GM23338 (cell line): ENCODE results near the gene JAKMIP3. TPM values are rescaled to one million over a fixed set of nuclear protein-coding genes. Genes with fewer than 3 reads are reported as not detected.

ENCODE experiments used
- ATAC-seq: fragments of 200-7000 bp; cut with Tn5 transposase; 3 replicates; pipeline ENCODE4 v1.9.1; 2020
- DNase-seq: peaks from one replicate; pipeline ENCODE4 v3.0.0-alpha.2; 2015; ENCODE audit warnings: low spot score
- H2AFZ ChIP-seq: fragments of 200-600 bp; sonication (generic); 2 replicates; pipeline ENCODE4 v1.8.0; 2016; ENCODE audit warnings: antibody characterized with exemption, mild to moderate bottlenecking, moderate library complexity
- H3F3A ChIP-seq: fragments of 200-600 bp; sonication (generic); replicated peaks from 2 replicates; pipeline ENCODE4 v1.8.0; 2017; ENCODE audit warnings: antibody characterized with exemption, mixed run types, low read depth
- H3K27ac ChIP-seq: fragments of 200-600 bp; sonication (generic); 2 replicates; pipeline ENCODE4 v1.6.1; 2016; ENCODE audit warnings: low read depth
- H3K27me3 ChIP-seq: fragments of 200-600 bp; sonication (generic); 2 replicates; pipeline ENCODE4 v1.8.0; 2016; ENCODE audit warnings: mild to moderate bottlenecking, mixed run types, moderate library complexity; ENCODE audit not compliant: insufficient read depth
- H3K36me3 ChIP-seq: fragments of 200-600 bp; sonication (generic); 2 replicates; pipeline ENCODE4 v1.8.0; 2016; ENCODE audit warnings: mild to moderate bottlenecking; ENCODE audit not compliant: insufficient read depth
- H3K4me1 ChIP-seq: fragments of 200-600 bp; sonication (generic); 2 replicates; pipeline ENCODE4 v1.8.0; 2016; ENCODE audit warnings: mild to moderate bottlenecking, moderate library complexity; ENCODE audit not compliant: insufficient read depth
- H3K4me2 ChIP-seq: fragments of 200-600 bp; sonication (generic); 2 replicates; pipeline ENCODE4 v1.7.1; 2017; ENCODE audit warnings: mixed run types
- H3K4me3 ChIP-seq: fragments of 200-600 bp; sonication (generic); 2 replicates; pipeline ENCODE4 v1.6.1; 2016; ENCODE audit warnings: mixed run types
- H3K79me2 ChIP-seq: fragments of 200-600 bp; sonication (generic); replicated peaks from 2 replicates; pipeline ENCODE4 v1.8.0; 2017; ENCODE audit warnings: mild to moderate bottlenecking; ENCODE audit not compliant: insufficient read depth
- H3K9me2 ChIP-seq: fragments of 200-600 bp; sonication (generic); 2 replicates; pipeline ENCODE4 v1.8.0; 2017; ENCODE audit not compliant: insufficient read depth
- H4K20me1 ChIP-seq: fragments of 200-600 bp; sonication (generic); replicated peaks from 2 replicates; pipeline ENCODE4 v1.8.0; 2017; ENCODE audit warnings: mild to moderate bottlenecking; ENCODE audit not compliant: insufficient read depth
- H3K27ac Mint-ChIP-seq: 2 replicates; pipeline ENCODE4 v1.8.0; 2020; ENCODE audit warnings: inconsistent platforms, mild to moderate bottlenecking, moderate library complexity, mixed read lengths
- H3K27me3 Mint-ChIP-seq: 3 replicates; pipeline ENCODE4 v1.8.0; 2022; ENCODE audit warnings: low read depth, mild to moderate bottlenecking, moderate library complexity, mixed read lengths, inconsistent platforms; ENCODE audit not compliant: insufficient read depth, poor library complexity
- H3K36me3 Mint-ChIP-seq: 3 replicates; pipeline ENCODE4 v1.8.0; 2021; ENCODE audit warnings: low read depth, mild to moderate bottlenecking, inconsistent platforms, moderate library complexity, mixed read lengths
- H3K4me1 Mint-ChIP-seq: 3 replicates; pipeline ENCODE4 v1.8.0; 2020; ENCODE audit warnings: mild to moderate bottlenecking, inconsistent platforms, mixed read lengths
- H3K4me3 Mint-ChIP-seq: 3 replicates; pipeline ENCODE4 v1.8.0; 2021; ENCODE audit warnings: moderate library complexity, mild to moderate bottlenecking, inconsistent platforms, mixed read lengths
- H3K9me3 Mint-ChIP-seq: 3 replicates; pipeline ENCODE4 v1.8.0; 2020; ENCODE audit warnings: moderate library complexity, mild to moderate bottlenecking, inconsistent platforms, mixed read lengths
- CREB1 ChIP-seq: fragments of 250-450 bp; sonication (Bioruptor Pico); IDR thresholded peaks from 2 replicates; pipeline ENCODE4 v1.5.0; 2020; ENCODE audit warnings: low read depth, mild to moderate bottlenecking, moderate library complexity
- EZH2 ChIP-seq: fragments of 200-600 bp; sonication (generic); IDR thresholded peaks from one replicate; pipeline ENCODE4 v1.8.0; 2017; ENCODE audit warnings: antibody characterized with exemption, mild to moderate bottlenecking, low read depth; ENCODE audit not compliant: unreplicated experiment
- EZH2phosphoT487 ChIP-seq: fragments of 200-600 bp; sonication (generic); IDR thresholded peaks from one replicate; pipeline ENCODE4 v1.8.1; 2018; ENCODE audit warnings: antibody characterized with exemption; ENCODE audit not compliant: unreplicated experiment
- JUNB ChIP-seq: IDR thresholded peaks from one replicate; pipeline ENCODE4 v1.6.1; 2016; ENCODE audit warnings: antibody characterized with exemption; ENCODE audit not compliant: unreplicated experiment
- NANOG ChIP-seq: IDR thresholded peaks from 2 replicates; pipeline ENCODE4 v1.6.1; 2016; ENCODE audit warnings: antibody characterized with exemption, borderline replicate concordance
- POLR2AphosphoS5 ChIP-seq: IDR thresholded peaks from 2 replicates; pipeline ENCODE4 v1.6.1; 2016; ENCODE audit warnings: antibody characterized with exemption, low read depth
- STAT1 ChIP-seq: IDR thresholded peaks from one replicate; pipeline ENCODE4 v1.6.1; 2016; ENCODE audit warnings: antibody characterized with exemption; ENCODE audit not compliant: unreplicated experiment
- ZNF114 ChIP-seq: fragments of 250-450 bp; sonication (Bioruptor Pico); IDR thresholded peaks from 2 replicates; pipeline ENCODE4 v1.5.0; 2020; ENCODE audit warnings: mild to moderate bottlenecking, moderate library complexity
- ZNF331 ChIP-seq: fragments of 250-450 bp; sonication (Bioruptor Pico); IDR thresholded peaks from 2 replicates; pipeline ENCODE4 v1.5.0; 2020; ENCODE audit warnings: low read depth, mild to moderate bottlenecking, moderate library complexity
- polyA plus RNA-seq: library from polyadenylated mRNA; unstranded; fragments of >200 nt; fragmentation: Nextera tagmentation; extraction: Ambion mirVana; gene quantifications from 2 replicates; pipeline ENCODE4 v1.2.1, GENCODE V29; 2016
- total RNA-seq: library from RNA; depleted of rRNA; stranded (reverse); fragments of >200 nt; shearing (Covaris generic); gene quantifications from 2 replicates; pipeline ENCODE4 v1.2.3, GENCODE V29; 2014
- TF ChIP-seq, protein P1 (sequence below): IDR thresholded peaks from one replicate; pipeline ENCODE4 v1.6.1; 2018; ENCODE audit warnings: antibody characterized with exemption; ENCODE audit not compliant: unreplicated experiment
- TF ChIP-seq, protein P2 (sequence below), 2 experiments: fragments of 200-600 bp in 1 of 2; sonication (generic) in 1 of 2; conservative IDR thresholded peaks; 2 replicates each; pipeline versions ENCODE4 v1.5.1 to v1.6.1; 2016 to 2017; ENCODE audit warnings: antibody characterized with exemption in 2 of 2, low read depth in 2 of 2, mild to moderate bottlenecking in 2 of 2, moderate library complexity in 1 of 2

JAKMIP3 gene
- total and polyA plus RNA-seq, 2 experiments from 2014 or later, result 0.87 to 1.2 TPM

DNA sequence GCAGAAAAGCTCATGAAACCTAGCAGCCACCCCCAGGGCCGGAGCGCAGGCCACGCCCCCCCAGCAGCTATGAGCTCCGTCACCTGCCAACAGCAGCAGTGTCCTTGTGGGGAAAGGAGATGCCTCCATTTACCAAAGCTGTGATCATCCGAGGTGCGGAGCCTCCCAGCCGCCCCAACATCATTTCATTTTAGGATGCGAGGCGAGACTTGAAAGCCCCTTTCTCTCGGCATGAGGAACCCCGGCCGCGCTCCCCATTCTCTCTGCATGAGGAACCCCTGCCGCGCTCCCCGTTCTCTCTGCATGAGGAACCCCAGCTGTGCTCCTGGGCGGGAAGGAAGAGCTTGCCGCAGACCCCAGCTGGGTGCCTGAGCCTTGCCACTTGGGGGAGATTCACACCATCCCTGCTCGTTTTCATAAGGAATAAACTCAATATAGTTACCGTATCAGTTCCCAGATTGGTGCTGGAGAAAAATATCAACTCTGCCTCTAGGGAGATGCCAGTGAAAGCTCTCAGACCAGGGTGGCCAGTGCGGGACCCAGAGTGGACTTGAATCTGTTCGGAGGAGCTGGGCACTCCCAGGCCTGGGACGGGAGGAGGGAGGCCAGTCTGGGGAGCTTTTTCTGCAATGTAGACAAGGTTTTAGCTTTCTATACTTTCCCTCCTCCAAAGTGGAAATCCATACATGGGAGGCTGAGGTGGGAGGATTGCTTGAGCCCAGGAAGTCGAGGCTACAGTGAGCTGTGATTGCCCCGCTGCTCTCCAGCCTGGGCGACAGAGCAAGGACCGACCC lies 35.0 kb downstream of the JAKMIP3 start:
- no peak overlapping the region for H3K4me2 ChIP-seq
- TF ChIP-seq JUNB, result no peak
- TF ChIP-seq, protein P1, sequence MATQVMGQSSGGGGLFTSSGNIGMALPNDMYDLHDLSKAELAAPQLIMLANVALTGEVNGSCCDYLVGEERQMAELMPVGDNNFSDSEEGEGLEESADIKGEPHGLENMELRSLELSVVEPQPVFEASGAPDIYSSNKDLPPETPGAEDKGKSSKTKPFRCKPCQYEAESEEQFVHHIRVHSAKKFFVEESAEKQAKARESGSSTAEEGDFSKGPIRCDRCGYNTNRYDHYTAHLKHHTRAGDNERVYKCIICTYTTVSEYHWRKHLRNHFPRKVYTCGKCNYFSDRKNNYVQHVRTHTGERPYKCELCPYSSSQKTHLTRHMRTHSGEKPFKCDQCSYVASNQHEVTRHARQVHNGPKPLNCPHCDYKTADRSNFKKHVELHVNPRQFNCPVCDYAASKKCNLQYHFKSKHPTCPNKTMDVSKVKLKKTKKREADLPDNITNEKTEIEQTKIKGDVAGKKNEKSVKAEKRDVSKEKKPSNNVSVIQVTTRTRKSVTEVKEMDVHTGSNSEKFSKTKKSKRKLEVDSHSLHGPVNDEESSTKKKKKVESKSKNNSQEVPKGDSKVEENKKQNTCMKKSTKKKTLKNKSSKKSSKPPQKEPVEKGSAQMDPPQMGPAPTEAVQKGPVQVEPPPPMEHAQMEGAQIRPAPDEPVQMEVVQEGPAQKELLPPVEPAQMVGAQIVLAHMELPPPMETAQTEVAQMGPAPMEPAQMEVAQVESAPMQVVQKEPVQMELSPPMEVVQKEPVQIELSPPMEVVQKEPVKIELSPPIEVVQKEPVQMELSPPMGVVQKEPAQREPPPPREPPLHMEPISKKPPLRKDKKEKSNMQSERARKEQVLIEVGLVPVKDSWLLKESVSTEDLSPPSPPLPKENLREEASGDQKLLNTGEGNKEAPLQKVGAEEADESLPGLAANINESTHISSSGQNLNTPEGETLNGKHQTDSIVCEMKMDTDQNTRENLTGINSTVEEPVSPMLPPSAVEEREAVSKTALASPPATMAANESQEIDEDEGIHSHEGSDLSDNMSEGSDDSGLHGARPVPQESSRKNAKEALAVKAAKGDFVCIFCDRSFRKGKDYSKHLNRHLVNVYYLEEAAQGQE, result no peak
- TF ChIP-seq EZH2, result no peak
- TF ChIP-seq ZNF331 (CRISPR knock-in tag), result no peak
- no peak for TF ChIP-seq CREB1 (CRISPR knock-in tag)
- no peak for TF ChIP-seq STAT1
- TF ChIP-seq, protein P2, sequence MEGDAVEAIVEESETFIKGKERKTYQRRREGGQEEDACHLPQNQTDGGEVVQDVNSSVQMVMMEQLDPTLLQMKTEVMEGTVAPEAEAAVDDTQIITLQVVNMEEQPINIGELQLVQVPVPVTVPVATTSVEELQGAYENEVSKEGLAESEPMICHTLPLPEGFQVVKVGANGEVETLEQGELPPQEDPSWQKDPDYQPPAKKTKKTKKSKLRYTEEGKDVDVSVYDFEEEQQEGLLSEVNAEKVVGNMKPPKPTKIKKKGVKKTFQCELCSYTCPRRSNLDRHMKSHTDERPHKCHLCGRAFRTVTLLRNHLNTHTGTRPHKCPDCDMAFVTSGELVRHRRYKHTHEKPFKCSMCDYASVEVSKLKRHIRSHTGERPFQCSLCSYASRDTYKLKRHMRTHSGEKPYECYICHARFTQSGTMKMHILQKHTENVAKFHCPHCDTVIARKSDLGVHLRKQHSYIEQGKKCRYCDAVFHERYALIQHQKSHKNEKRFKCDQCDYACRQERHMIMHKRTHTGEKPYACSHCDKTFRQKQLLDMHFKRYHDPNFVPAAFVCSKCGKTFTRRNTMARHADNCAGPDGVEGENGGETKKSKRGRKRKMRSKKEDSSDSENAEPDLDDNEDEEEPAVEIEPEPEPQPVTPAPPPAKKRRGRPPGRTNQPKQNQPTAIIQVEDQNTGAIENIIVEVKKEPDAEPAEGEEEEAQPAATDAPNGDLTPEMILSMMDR (conservative IDR thresholded peaks at IDR 0.05; ENCODE audit: low read depth in 2 of 2), result no peak
- TF ChIP-seq POLR2AphosphoS5, result no peak
- no peak for TF ChIP-seq NANOG
- H3F3A ChIP-seq, result no peaks in the 10 kb centered on the region
- no peak overlapping the region for H2AFZ ChIP-seq
- H3K4me3 ChIP-seq, result no peak overlapping the region
- ATAC-seq, result no peak
- H3K9me2 ChIP-seq, result no peaks in the 10 kb centered on the region
- H3K36me3 ChIP-seq, result no peaks in the 10 kb centered on the region
- no peak overlapping the region; the same call in 1 of the 2 replicates for H3K27ac Mint-ChIP-seq
- no peaks in the 10 kb centered on the region for H3K36me3 Mint-ChIP-seq
- H3K27me3 ChIP-seq, result no peaks in the 10 kb centered on the region
- no peaks in the 10 kb centered on the region; the same call in 2 of the 3 replicates for H3K4me1 Mint-ChIP-seq
- DNase-seq, result no peak
- no peaks in the 10 kb centered on the region for H3K9me3 Mint-ChIP-seq
- H3K27me3 Mint-ChIP-seq, result peaks cover 6% of the 10 kb centered on the region
- H3K79me2 ChIP-seq, result no peaks in the 10 kb centered on the region
- no peaks in the 10 kb centered on the region for H4K20me1 ChIP-seq
- H3K4me1 ChIP-seq, result no peaks in the 10 kb centered on the region
- H3K27ac ChIP-seq, result no peak overlapping the region
- no peak overlapping the region for H3K4me3 Mint-ChIP-seq

DNA sequence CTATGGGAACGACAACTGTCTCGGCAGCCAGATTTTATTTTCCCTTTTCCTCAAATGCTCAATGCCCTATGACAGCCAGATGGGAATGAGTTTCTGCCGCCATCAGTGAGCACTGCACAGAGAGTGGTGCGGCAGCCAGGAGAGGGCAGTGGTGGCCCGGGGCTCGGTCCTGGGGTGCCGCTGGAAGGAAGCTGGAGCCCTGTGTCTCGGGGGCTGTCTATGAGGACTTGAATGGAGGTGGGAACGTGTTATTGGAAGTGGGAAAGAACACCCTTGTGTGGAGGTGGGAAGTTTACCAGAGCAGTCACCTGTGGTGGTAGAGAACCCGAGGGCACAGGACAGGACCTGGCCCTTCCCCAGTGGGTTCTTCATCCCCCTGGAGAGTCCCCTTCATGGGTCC lies 35.8 kb downstream of the JAKMIP3 start:
- H3K9me3 Mint-ChIP-seq, result no peaks in the 10 kb centered on the region
- Histone ChIP-seq H3K79me2 (no peaks in the 10 kb centered on the region), H3K36me3 (no peaks in the 10 kb centered on the region), H3K27me3 (no peaks in the 10 kb centered on the region), H3F3A (no peaks in the 10 kb centered on the region), H3K27ac (no peak overlapping the region), H2AFZ (no peak overlapping the region), H3K4me1 (no peaks in the 10 kb centered on the region), H4K20me1 (no peaks in the 10 kb centered on the region), H3K9me2 (no peaks in the 10 kb centered on the region), H3K4me2 (no peak overlapping the region), H3K4me3 (no peak overlapping the region)
- no peak overlapping the region for H3K4me3 Mint-ChIP-seq
- DNase-seq (no peak), ATAC-seq (peak; percentile 76)
- H3K36me3 Mint-ChIP-seq, result no peaks in the 10 kb centered on the region
- H3K27me3 Mint-ChIP-seq, result peaks cover 6% of the 10 kb centered on the region
- no peaks in the 10 kb centered on the region for H3K4me1 Mint-ChIP-seq
- H3K27ac Mint-ChIP-seq, result no peak overlapping the region
- TF ChIP-seq POLR2AphosphoS5 (no peak), EZH2phosphoT487 (no peak), NANOG (no peak), ZNF114 (no peak), STAT1 (no peak)
- TF ChIP-seq, protein P2 (conservative IDR thresholded peaks at IDR 0.05; ENCODE audit: low read depth in 2 of 2), result peak; percentile 44 to 67
